ENCODE data around the gene NLGN3.

Gene NLGN3

DNA sequence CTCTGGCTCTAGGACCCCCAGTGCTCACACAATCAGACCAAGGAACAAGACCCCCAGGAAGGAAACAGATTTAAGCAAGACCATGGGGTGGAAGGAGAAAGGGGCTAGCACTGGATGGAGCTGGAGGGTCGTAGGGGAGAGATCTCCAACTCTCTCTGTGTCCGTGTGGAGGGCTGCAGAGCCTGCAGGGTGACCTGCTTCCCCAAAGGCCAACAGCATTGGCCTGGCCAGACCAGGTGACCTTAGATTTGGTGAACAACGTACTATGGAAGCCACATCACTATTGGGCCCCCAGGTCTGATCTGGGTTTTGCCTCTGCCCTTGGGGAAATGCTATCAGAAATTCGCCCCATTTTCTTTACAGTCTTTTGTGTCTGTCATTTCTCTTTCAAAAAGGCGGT lies 26.0 kb downstream of the NLGN3 start:
- TF ChIP-seq GATA3 (IDR thresholded peaks at IDR 0.05; ENCODE audit: low read depth, low read length) (no peak), GATA2 (IDR thresholded peaks at IDR 0.05; ENCODE audit: low read depth, low read length) (no peak)

DNA sequence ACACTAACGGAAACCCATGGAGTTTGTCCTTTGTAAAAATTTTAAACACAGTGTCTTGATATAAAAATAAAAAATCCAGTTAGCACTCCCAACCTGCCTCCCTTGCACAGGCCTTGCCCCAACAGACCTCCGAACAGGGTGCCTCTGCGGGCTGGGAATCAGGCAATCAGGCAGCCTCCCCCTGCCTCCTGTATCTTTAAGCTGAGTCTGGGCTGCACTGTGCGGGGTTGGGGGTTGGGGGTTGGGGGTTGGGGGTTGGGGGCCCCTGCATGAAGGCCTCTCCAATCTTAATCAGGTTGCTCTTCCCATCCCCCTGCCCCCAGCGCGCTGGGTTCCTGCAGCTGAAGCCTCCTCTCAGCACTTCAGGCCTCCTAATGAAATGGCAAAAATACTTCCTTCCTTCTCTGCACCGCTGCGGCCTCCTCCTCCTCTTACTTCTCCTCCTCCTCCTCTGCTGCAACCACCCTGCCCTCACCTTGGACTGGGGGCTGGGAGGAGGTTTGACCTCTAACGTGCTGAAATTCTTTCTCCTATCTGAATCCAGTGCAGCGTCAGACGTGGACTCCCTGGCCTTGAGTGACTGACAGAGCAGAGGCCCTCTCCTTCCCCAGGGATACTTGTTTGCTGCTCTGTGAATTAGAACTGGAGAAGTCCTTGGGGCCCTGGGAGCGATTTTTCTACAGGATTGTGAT lies 26.6 kb downstream of the NLGN3 start:
- TF ChIP-seq GATA3 (IDR thresholded peaks at IDR 0.05; ENCODE audit: low read depth, low read length) (no peak), GATA2 (IDR thresholded peaks at IDR 0.05; ENCODE audit: low read depth, low read length) (no peak)

DNA sequence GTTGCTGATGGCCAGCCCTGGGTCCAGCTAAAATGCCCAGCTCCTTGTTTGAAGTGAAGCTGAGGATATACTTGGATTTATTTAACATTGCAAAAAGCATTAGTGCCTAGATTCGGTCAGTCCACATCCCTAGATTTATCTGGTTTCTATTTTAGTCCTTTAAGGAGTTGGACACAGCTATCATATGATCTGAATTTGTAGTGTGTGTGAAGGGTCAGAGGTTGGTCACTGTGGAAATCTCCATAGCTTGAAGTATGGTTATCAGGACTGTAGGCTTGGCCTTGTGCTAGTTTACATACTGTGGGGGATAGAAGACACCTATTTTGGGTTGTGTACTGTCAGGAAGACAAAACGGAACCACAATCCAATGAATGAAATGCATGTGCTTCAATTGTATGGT lies 28.8 kb downstream of the NLGN3 start:
- TF ChIP-seq GATA3 (IDR thresholded peaks at IDR 0.05; ENCODE audit: low read depth, low read length) = no peak
- no peak for TF ChIP-seq GATA2 (IDR thresholded peaks at IDR 0.05; ENCODE audit: low read depth, low read length)

DNA sequence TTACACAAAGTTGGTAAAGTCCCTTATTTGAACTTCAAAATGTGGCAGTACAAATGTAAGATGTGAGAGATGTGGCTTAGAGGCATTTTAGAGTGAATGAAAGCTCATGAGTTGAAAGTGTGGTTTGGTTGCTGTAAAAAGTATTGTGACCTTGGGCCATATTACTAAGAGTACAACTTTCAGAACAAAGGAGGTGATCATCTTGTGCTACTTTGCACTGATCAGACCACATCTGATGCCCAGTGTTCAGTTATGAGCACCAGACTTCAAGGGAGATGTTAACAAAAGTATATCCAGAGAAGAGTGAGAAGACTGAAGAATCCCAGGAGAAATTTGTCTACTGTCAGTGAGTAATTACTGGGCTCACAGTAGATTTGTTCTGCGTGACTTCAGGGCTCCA lies 30.2 kb downstream of the NLGN3 start:
- TF ChIP-seq GATA3 (IDR thresholded peaks at IDR 0.05; ENCODE audit: low read depth, low read length) (no peak), GATA2 (IDR thresholded peaks at IDR 0.05; ENCODE audit: low read depth, low read length) (no peak)

DNA sequence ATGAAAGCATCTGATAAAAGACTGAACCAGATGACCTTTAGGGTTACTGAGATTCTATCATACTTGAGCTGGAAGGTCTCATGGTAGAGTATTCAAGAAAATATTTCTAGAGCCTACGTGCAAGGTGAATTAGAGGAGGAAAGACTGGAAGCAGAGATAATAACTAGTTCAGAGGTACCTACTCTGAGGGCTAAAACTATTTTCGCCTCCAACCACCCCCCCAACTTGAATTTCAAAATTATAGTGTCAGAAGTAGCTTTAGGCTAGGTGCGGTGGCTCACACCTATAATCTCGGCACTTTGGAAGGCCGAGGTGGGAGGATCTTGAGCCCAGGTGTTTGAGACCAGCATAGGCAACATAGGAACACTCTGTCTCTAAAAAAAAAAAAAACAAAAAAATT lies 30.9 kb downstream of the NLGN3 start:
- no peak for TF ChIP-seq GATA2 (IDR thresholded peaks at IDR 0.05; ENCODE audit: low read depth, low read length)

DNA sequence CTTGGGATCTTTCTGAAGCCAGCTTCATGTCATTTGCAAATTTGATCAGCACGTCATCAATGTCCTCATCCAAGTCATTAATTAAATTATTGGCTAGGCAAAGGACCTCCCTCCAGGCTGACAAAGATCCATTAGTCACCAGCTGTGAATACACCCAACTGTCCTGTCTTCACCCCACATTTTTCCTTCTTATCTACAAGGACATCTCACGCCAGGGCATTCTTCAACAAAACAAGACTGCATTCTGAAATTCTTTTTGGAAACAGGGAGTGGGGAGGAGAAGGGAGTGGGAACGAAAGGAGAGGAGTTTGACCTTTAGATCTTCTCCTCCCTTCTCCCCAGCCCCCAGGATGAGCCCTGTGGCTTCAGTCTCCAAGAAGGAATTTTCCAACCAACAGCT lies 32.7 kb downstream of the NLGN3 start:
- TF ChIP-seq GATA2 (IDR thresholded peaks at IDR 0.05; ENCODE audit: low read depth, low read length) = no peak; the same call in 1 of the 2 replicates
- TF ChIP-seq GATA3 (IDR thresholded peaks at IDR 0.05; ENCODE audit: low read depth, low read length) = no peak

DNA sequence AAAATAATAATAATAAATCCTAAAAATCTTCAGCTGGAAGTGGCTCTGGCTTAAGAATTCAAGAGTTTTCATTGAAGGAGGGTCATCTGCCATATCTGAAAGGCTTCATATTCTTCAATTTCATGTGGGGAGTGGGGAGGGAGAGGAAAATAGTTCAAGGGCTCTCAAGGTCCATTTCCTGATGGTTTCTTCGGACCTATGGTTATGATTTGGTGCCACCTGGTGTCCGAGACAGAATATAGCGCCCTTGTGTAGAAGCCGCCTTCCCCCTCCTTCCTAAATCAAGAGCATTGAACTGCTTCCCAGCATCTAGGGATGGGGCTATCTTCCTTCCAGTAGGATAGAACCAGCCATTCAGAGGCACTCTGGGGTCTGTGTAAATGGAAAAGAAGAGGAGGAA lies 34.3 kb downstream of the NLGN3 start:
- no peak for TF ChIP-seq GATA2 (IDR thresholded peaks at IDR 0.05; ENCODE audit: low read depth, low read length)
- TF ChIP-seq GATA3 (IDR thresholded peaks at IDR 0.05; ENCODE audit: low read depth, low read length) = no peak

DNA sequence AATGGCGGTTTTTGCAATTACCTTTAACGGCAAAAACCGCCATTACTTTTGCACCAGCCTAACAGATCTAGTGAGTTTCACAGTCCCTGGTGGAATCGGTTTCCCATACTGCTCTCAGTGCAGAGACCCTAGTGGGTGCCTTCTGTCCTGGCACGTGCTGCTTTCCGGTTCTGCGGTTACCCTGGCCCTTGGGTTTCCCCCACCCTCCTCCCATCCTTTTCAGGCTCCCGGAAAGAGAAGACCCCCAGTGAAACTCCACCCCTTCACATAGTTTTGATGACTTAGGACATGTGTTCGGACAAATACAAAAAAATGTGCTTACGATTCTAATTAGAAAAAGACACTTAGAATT lies 36.9 kb downstream of the NLGN3 start:
- no peak for TF ChIP-seq GATA2 (IDR thresholded peaks at IDR 0.05; ENCODE audit: low read depth, low read length)
- no peak for TF ChIP-seq GATA3 (IDR thresholded peaks at IDR 0.05; ENCODE audit: low read depth, low read length)

DNA sequence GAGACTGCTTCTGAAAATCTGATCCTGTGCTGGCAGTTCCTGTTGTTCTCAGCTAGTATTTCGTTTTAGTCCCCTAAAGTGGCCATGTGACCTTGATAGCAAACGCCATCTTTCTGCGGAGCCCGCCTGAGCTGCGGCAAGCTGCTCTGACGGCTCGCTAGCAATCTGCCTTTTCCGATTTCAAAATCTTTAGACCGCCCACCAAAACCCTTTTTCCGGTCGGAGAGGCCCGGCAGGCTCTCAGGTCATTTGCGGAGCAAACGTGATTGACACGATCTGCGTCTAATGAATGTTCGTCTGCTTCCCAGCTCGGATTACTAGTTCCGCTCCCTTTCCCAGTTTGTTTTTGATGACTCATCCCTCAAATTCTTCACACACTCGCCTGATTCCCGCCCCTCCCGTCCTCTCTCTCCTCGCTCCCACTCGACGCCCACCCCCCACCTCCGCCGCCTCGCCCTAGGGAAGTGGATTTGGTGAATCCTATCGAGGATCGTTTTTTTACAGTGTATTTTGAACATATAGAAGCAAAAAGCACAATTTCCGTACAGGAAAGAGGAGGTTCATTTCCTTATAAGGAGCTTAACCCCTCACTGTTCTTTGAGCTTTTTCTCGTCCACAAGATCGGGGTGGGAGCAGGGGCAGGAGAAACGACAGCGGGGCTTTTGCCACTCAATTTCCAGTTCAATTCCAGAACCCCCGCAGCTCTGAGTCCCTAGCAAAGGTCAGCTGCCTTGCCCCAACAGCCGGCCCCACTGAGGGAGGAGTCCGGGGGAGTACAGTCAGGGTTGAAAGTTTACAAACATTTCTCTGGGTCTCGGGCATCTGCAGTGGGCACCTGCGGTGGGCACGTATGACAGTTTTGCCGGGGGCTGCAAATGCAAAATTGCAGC lies 37.5 kb downstream of the NLGN3 start:
- TF ChIP-seq GATA3 (IDR thresholded peaks at IDR 0.05; ENCODE audit: low read depth, low read length) (no peak), GATA2 (IDR thresholded peaks at IDR 0.05; ENCODE audit: low read depth, low read length) (no peak)

DNA sequence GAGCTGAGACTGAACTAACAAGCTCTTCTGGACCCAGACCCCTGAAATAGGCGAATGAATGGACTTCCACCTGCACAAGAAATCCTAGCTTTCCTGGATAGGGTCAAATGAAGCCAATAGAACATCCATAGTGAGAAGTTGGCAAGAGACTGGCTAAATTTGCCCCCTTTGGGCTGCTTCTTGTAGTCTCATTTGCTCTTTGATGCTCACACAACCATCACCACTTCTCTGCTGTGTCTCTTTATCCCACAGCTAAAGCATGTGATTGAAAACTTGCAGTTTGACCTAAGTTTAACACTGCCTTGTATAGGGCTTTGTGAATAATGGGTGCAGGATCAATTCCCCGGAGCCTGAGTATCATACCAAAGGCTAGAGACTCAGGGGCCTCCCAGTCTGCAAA lies 38.2 kb downstream of the NLGN3 start:
- TF ChIP-seq GATA2 (IDR thresholded peaks at IDR 0.05; ENCODE audit: low read depth, low read length) (no peak), GATA3 (IDR thresholded peaks at IDR 0.05; ENCODE audit: low read depth, low read length) (no peak)

DNA sequence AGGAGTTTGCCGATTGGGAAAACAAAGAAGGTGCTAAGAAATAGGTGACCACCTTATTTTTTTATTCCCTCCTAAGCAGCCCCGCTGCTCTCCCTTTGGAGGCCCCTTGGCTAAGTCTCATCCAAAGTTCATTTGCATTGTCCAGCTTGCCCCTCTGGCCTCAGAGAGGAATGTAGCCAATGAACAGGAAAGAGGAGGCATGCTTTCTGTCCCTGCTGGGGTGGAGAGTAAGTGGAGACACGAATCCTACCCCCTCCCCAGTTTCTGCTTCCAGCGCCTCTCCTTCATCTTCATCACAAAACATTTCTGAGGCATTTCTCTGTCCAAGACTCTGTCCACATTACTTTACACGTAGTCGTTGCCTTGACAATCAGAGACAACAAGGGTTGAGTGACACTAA lies 38.7 kb downstream of the NLGN3 start:
- TF ChIP-seq GATA2 (IDR thresholded peaks at IDR 0.05; ENCODE audit: low read depth, low read length) = no peak
- no peak for TF ChIP-seq GATA3 (IDR thresholded peaks at IDR 0.05; ENCODE audit: low read depth, low read length)

DNA sequence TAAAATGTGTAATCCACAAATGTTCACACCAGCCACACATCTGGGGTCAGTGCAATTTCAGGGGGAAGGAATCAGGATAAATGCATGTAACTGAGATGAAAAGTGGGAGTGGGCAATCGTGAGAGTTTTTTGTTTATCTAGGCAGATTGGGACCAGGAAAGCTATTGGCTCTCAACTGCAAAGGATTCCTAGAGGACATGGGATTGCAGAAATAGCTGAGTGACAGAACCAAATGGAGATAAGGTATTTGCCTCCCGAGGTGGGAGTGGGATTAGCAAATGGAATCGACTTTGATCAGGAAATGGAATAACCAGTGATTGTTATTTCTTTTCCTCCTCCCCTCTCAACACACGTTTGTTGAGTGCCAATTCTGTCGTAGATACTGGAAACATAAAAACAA lies 39.5 kb downstream of the NLGN3 start:
- TF ChIP-seq GATA3 (IDR thresholded peaks at IDR 0.05; ENCODE audit: low read depth, low read length) = no peak
- TF ChIP-seq GATA2 (IDR thresholded peaks at IDR 0.05; ENCODE audit: low read depth, low read length) = no peak

DNA sequence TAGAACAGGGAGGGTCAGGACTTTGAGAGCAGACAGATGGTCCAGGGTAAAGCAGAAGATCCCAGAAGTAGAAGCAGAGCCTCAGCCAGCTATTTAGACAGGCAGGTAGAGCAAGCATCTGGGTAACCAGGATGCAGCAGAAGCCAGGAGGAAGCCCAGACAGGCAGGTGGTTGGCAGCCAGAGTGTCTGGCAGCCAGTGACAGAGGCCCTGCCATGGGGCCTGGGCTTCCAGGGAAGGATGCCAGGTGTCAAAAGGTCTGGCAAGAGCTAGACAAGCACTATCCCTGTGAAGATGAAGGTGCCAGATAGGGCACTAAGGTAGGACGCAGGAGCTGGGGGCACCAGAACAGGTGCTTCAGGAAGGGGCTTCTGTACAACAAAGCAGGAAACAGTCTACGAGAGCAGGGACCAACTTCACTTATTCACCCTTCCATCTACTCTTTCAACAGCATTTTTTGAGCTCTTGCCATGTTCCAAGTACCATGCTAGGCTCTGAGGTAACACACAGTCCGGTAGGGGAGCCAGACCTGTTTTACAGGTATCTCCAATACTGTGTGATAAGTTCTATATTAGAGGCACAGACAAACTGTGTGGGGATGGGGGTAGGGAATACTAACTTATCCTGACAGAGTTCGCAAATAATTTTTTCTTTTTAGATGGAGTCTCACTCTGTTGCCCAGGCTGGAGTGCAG lies 40.3 kb downstream of the NLGN3 start:
- TF ChIP-seq GATA3 (IDR thresholded peaks at IDR 0.05; ENCODE audit: low read depth, low read length) = no peak
- no peak for TF ChIP-seq GATA2 (IDR thresholded peaks at IDR 0.05; ENCODE audit: low read depth, low read length)

DNA sequence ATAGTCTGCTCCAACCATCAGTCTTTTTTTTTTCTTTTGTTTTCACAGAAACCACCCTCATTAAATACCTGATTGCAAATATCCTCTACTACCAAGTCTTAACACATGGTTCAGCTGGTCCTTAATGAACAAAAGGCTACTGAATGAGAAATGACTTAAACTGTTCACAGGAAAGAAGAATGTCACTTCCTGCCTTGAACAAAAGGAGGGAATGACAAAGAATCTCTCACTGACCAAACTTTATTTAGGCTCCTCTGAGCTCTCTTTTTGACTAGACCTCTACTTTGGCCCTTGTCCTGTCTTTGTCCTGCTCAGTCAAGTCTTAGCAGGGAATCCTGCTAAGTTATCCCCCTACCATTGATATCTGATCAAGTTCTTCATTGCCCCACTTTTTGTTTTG lies 46.6 kb downstream of the NLGN3 start:
- TF ChIP-seq GATA3 (IDR thresholded peaks at IDR 0.05; ENCODE audit: low read depth, low read length) (no peak), GATA2 (IDR thresholded peaks at IDR 0.05; ENCODE audit: low read depth, low read length) (no peak)
